Prostate gland (tissue), 2 donors: ENCODE results near the gene KDELR1.

Experiments
- CTCF ChIP-seq, 4 experiments: fragments of 200-600 bp in 2 of 4; fragments of 450-650 bp in 2 of 4; sonication (generic) in 2 of 4; IDR thresholded peaks; 1 replicate in 3 of 4; 2 replicates in 1 of 4; pipeline ENCODE4 v1.5.1; 2016 to 2019; ENCODE audit warnings: antibody characterized with exemption in 4 of 4, mild to moderate bottlenecking in 2 of 4, moderate library complexity in 2 of 4
- POLR2A ChIP-seq: fragments of 450-650 bp; IDR thresholded peaks from one replicate; pipeline ENCODE4 v1.6.1; 2016; ENCODE audit warnings: antibody characterized with exemption, mild to moderate bottlenecking

GRCh38 chr19:48401287-48401686, 9.9 kb upstream of the KDELR1 start:
- TF ChIP-seq POLR2A (no peak), CTCF (IDR thresholded peaks at IDR 0.05) (no peak)
